ENCODE results near the gene DDX28.
"Not testable (repeated sequence)": the region's sequence is repeated elsewhere in the genome, so short reads cannot be mapped to it uniquely, and the experiment has no call there.

Gene DDX28

GRCh38 chr16:67993207-67994039 is 29.6 kb downstream of the DDX28 start:
- DNase-seq: peak; percentile 75 to 88

- DNase-seq: no peak
Measured at GRCh38 chr16:67992661-67993206, 30.3 kb downstream of the DDX28 start.

GRCh38 chr16:67990018-67990386 is 33.0 kb downstream of the DDX28 start:
- no peak for DNase-seq

GRCh38 chr16:67989322-67990017 is 33.6 kb downstream of the DDX28 start:
- no peak for DNase-seq

- DNase-seq: no peak
Measured at GRCh38 chr16:67988675-67989074, 34.4 kb downstream of the DDX28 start.

GRCh38 chr16:67987460-67988160 is 35.4 kb downstream of the DDX28 start:
- no peak for DNase-seq

- no peak for DNase-seq
Measured at GRCh38 chr16:67986949-67987348, 36.1 kb downstream of the DDX28 start.

GRCh38 chr16:67982011-67982696 is 40.9 kb downstream of the DDX28 start:
- DNase-seq: no peak

- DNase-seq: no peak
Measured at GRCh38 chr16:67979955-67980678, 42.9 kb downstream of the DDX28 start, which contains the start of gene DPEP3. TSS of gene DPEP3 (minus strand) at chr16:67980499. CDS start at chr16:67980380, 119 bp downstream.

GRCh38 chr16:67977469-67978227 is 45.4 kb downstream of the DDX28 start:
- no peak for DNase-seq

- no peak for DNase-seq
Measured at GRCh38 chr16:67977005-67977404, 46.0 kb downstream of the DDX28 start.

GRCh38 chr16:67976205-67976604 is 46.8 kb downstream of the DDX28 start:
- DNase-seq: no peak

- DNase-seq: no peak
Measured at GRCh38 chr16:67975321-67976105, 47.5 kb downstream of the DDX28 start.

GRCh38 chr16:67972285-67972684 is 50.7 kb downstream of the DDX28 start:
- DNase-seq: not testable (repeated sequence)

GRCh38 chr16:67971111-67971510 is 51.9 kb downstream of the DDX28 start:
- DNase-seq: no peak
